H1 (cell line): ENCODE data around the gene BPHL. TPM values are rescaled to one million over a fixed set of nuclear protein-coding genes. Genes with fewer than 3 reads are reported as not detected.
"Not testable (repeated sequence)": the region's sequence is repeated elsewhere in the genome, so short reads cannot be mapped to it uniquely, and the experiment has no call there.

Source experiments
- CTCF ChIA-PET: fragments of 300-600 bp; sonication (Branson Sonifier 250); formaldehyde crosslinking; loops from one replicate; lab custom pipeline; 2021; ENCODE audit not compliant: partially characterized antibody; lab: Charles Lee
- POLR2A ChIA-PET: fragments of 300-600 bp; sonication (Branson Sonifier 250); formaldehyde crosslinking; loops from one replicate; lab custom pipeline; 2021; ENCODE audit warnings: inconsistent platforms; ENCODE audit not compliant: partially characterized antibody; lab: Charles Lee
- DNase-seq, 2 experiments: peaks; one replicate each; pipeline versions ENCODE4 v3.0.0 to v3.0.0-alpha.2; 2010 to 2022; ENCODE audit warnings: low spot score in 2 of 2, low read depth in 1 of 2, mixed read lengths in 1 of 2
- FAIRE-seq: peaks from 2 replicates; lab custom pipeline; 2011; peaks lifted over from hg19 to GRCh38; lab: Jason Lieb, UNC
- H2AFZ ChIP-seq: 2 replicates; pipeline ENCODE4 v1.8.1; 2012; ENCODE audit warnings: low read length, inconsistent platforms
- H2AK5ac ChIP-seq: 2 replicates; pipeline ENCODE4 v1.6.1; 2013; ENCODE audit warnings: low read depth, low read length
- H2BK120ac ChIP-seq: replicated peaks from 2 replicates; pipeline ENCODE3; 2013; ENCODE audit warnings: low read depth, low read length, inconsistent platforms
- H2BK12ac ChIP-seq: 2 replicates; pipeline ENCODE4 v1.6.1; 2013; ENCODE audit warnings: low read depth, low read length
- H2BK15ac ChIP-seq: 2 replicates; pipeline ENCODE4 v1.6.1; 2013; ENCODE audit warnings: low read length
- H2BK20ac ChIP-seq: 2 replicates; pipeline ENCODE4 v1.6.1; 2013; ENCODE audit warnings: low read length
- H2BK5ac ChIP-seq: 2 replicates; pipeline ENCODE4 v1.6.1; 2013; ENCODE audit warnings: low read depth, low read length
- H3K14ac ChIP-seq: 2 replicates; pipeline ENCODE4 v1.6.1; 2013; ENCODE audit warnings: inconsistent platforms; ENCODE audit not compliant: insufficient read length
- H3K18ac ChIP-seq: 2 replicates; pipeline ENCODE4 v1.6.1; 2013; ENCODE audit warnings: low read length; ENCODE audit errors: extremely low read depth
- H3K23ac ChIP-seq: 2 replicates; pipeline ENCODE4 v1.6.1; 2013; ENCODE audit warnings: inconsistent platforms; ENCODE audit not compliant: insufficient read length
- H3K23me2 ChIP-seq: 2 replicates; pipeline ENCODE4 v1.6.1; 2013; ENCODE audit warnings: low read depth, low read length
- H3K27ac ChIP-seq: 2 replicates; pipeline ENCODE4 v1.6.1; 2011; ENCODE audit warnings: low read depth, low read length, inconsistent platforms
- H3K27me3 ChIP-seq, 4 experiments: replicated peaks in 1 of 4; 1 replicate in 1 of 4; 2 replicates in 3 of 4; pipeline versions ENCODE4 v1.6.1 to v1.8.1; 2011 to 2013; ENCODE audit warnings: low read length in 3 of 4, mild to moderate bottlenecking in 3 of 4, inconsistent platforms in 2 of 4, mixed read lengths in 2 of 4, moderate library complexity in 1 of 4; ENCODE audit not compliant: control insufficient read depth in 3 of 4, insufficient read depth in 3 of 4; ENCODE audit errors: extremely low read depth in 1 of 4
- H3K36me3 ChIP-seq, 4 experiments: 2 replicates each; pipeline versions ENCODE4 v1.6.1 to v1.8.1; 2011 to 2013; ENCODE audit warnings: mild to moderate bottlenecking in 4 of 4, low read length in 3 of 4, moderate library complexity in 2 of 4, control low read depth in 1 of 4, inconsistent platforms in 1 of 4; ENCODE audit not compliant: insufficient read depth in 4 of 4, control insufficient read depth in 2 of 4
- H3K4ac ChIP-seq: replicated peaks from 2 replicates; pipeline ENCODE3; 2013; ENCODE audit warnings: low read length, low read depth, mixed read lengths, inconsistent platforms; ENCODE audit not compliant: insufficient read length
- H3K4me1 ChIP-seq, 4 experiments: replicated peaks in 1 of 4; 1 replicate in 1 of 4; 2 replicates in 3 of 4; pipeline versions ENCODE4 v1.6.1 to v1.8.1; 2011 to 2013; ENCODE audit warnings: low read length in 3 of 4, inconsistent platforms in 2 of 4, mixed read lengths in 1 of 4; ENCODE audit not compliant: insufficient read depth in 4 of 4, control insufficient read depth in 3 of 4
- H3K4me2 ChIP-seq, 2 experiments: 2 replicates each; pipeline versions ENCODE4 v1.6.1 to v1.8.1; 2011 to 2013; ENCODE audit warnings: low read depth in 2 of 2, low read length in 2 of 2, control low read depth in 1 of 2, inconsistent platforms in 1 of 2, mild to moderate bottlenecking in 1 of 2; ENCODE audit not compliant: insufficient read depth in 1 of 2
- H3K4me3 ChIP-seq, 4 experiments: fragments of 200-600, 300-600 bp in 1 of 4; sonication (generic), shearing (Covaris generic), sonication (Bioruptor Twin) in 1 of 4; 2 replicates each; pipeline versions ENCODE4 v1.5.1 to v1.8.1; 2011 to 2016; ENCODE audit warnings: low read length in 4 of 4, low read depth in 3 of 4, control low read depth in 2 of 4, inconsistent platforms in 2 of 4, mild to moderate bottlenecking in 2 of 4, mixed read lengths in 1 of 4, moderate library complexity in 1 of 4; ENCODE audit not compliant: insufficient read depth in 2 of 4; ENCODE audit errors: extremely low read depth in 1 of 4
- H3K56ac ChIP-seq: replicated peaks from 2 replicates; pipeline ENCODE3; 2013; ENCODE audit warnings: low read depth, mild to moderate bottlenecking, mixed read lengths, low read length, inconsistent platforms; ENCODE audit not compliant: insufficient read length
- H3K79me1 ChIP-seq: 2 replicates; pipeline ENCODE4 v1.6.1; 2013; ENCODE audit warnings: low read depth, low read length, control low read depth
- H3K79me2 ChIP-seq, 2 experiments: 2 replicates each; pipeline versions ENCODE4 v1.6.1 to v1.8.1; 2012 to 2013; ENCODE audit warnings: low read length in 2 of 2, mild to moderate bottlenecking in 2 of 2, inconsistent platforms in 1 of 2; ENCODE audit not compliant: insufficient read depth in 2 of 2, control insufficient read depth in 1 of 2
- H3K9ac ChIP-seq, 4 experiments: replicated peaks in 1 of 4; 1 replicate in 1 of 4; 2 replicates in 3 of 4; pipeline versions ENCODE4 v1.6.1 to v1.8.1; 2011 to 2013; ENCODE audit warnings: low read depth in 3 of 4, low read length in 3 of 4, control low read depth in 2 of 4, mild to moderate bottlenecking in 2 of 4, moderate library complexity in 2 of 4, inconsistent platforms in 1 of 4; ENCODE audit errors: extremely low read depth in 1 of 4
- H3K9me3 ChIP-seq, 2 experiments: 2 replicates each; pipeline versions ENCODE4 v1.6.1 to v1.8.1; 2012 to 2013; ENCODE audit warnings: mild to moderate bottlenecking in 2 of 2, moderate library complexity in 2 of 2, control low read depth in 1 of 2, inconsistent platforms in 1 of 2, low read depth in 1 of 2, low read length in 1 of 2, mixed read lengths in 1 of 2; ENCODE audit not compliant: insufficient read depth in 2 of 2
- H4K20me1 ChIP-seq, 2 experiments: replicated peaks in 1 of 2; 2 replicates each; pipeline versions ENCODE3 to v1.8.1; 2011 to 2013; ENCODE audit warnings: inconsistent platforms in 2 of 2, low read length in 2 of 2, mild to moderate bottlenecking in 1 of 2; ENCODE audit not compliant: insufficient read depth in 2 of 2, control insufficient read depth in 1 of 2
- H4K5ac ChIP-seq: 2 replicates; pipeline ENCODE4 v1.6.1; 2013; ENCODE audit warnings: low read length, low read depth, mixed read lengths, inconsistent platforms; ENCODE audit not compliant: insufficient read length
- H4K8ac ChIP-seq: 2 replicates; pipeline ENCODE4 v1.8.0; 2013; ENCODE audit warnings: mild to moderate bottlenecking, moderate library complexity, low read length, inconsistent platforms; ENCODE audit not compliant: insufficient read depth; ENCODE audit errors: extremely low read depth
- H4K91ac ChIP-seq: replicated peaks from 2 replicates; pipeline ENCODE3; 2013; ENCODE audit warnings: low read length, mixed read lengths, inconsistent platforms; ENCODE audit not compliant: insufficient read length
- WGBS, 2 experiments: shearing (Covaris generic) in 1 of 2; methylation state at CpG; one replicate each; pipeline versions ENCODE4 v1.1.6 to v1.1.7; 2013 to 2015; ENCODE audit warnings: low lambda C conversion rate in 2 of 2, mixed read lengths in 2 of 2, inconsistent platforms in 1 of 2, low coverage in 1 of 2, missing lambda C conversion rate in 1 of 2; ENCODE audit not compliant: insufficient replicate concordance in 2 of 2, insufficient coverage in 1 of 2, insufficient read length in 1 of 2; ENCODE audit errors: extremely low coverage in 1 of 2, missing lambda C conversion rate in 1 of 2; 5-methylcytosine and 5-hydroxymethylcytosine counted together
- polyA plus RNA-seq, 7 experiments: library from polyadenylated mRNA; depleted of rRNA in 3 of 7; stranded (reverse) in 5 of 7; unstranded in 2 of 7; fragments of >200 nt in 5 of 7; fragments of 200-250 nt in 2 of 7; gene quantifications; 1 replicate in 5 of 7; 2 replicates in 1 of 7; 4 replicates in 1 of 7; pipeline versions ENCODE4 v1.2.1 to v1.2.3, GENCODE V29; 2011 to 2013; ENCODE audit warnings: missing spikeins in 2 of 7, mixed read lengths in 2 of 7
- total RNA-seq: library from RNA; stranded (reverse); fragmentation: NEBNext Ultra II Directional; extraction: Animal tissue kit (Norgen Biotek cat#: 25700); gene quantifications from 2 replicates; pipeline ENCODE4 v1.2.1, GENCODE V29; 2021

Gene BPHL
- total and polyA plus RNA-seq, 2 of the 8 experiments (the other 6 are each of a cell fraction or from before 2014, with no cell fraction given): 24.4 to 36.4 TPM

DNA sequence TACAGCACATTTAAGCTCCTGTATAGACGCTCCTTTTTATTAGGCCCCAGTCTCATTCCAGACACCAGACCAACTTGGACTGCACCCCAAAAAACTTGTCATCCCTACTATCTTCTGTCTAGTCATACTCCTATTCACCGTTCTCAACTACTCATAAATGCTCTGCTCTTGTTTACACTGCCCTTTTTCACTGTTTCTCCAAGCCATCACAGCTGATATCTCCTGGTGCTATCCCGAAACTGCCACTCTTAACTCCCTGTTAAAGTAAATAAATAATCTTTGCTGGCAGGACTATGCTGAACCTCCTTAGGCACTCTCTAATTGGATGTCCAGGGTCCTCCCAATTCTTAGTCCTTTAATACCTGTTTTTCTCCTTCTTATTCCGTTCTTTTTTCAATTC lies 54.3 kb downstream of the BPHL start:
- not testable (repeated sequence) for H3K36me3 ChIP-seq, DNase-seq, H2AFZ ChIP-seq, H4K8ac ChIP-seq, H3K4me1 ChIP-seq, H3K27me3 ChIP-seq, FAIRE-seq, H4K91ac ChIP-seq, H3K4me2 ChIP-seq, H3K18ac ChIP-seq, H3K14ac ChIP-seq, H4K5ac ChIP-seq, H2BK15ac ChIP-seq, H3K9ac ChIP-seq, H3K4me3 ChIP-seq, H2AK5ac ChIP-seq, H2BK5ac ChIP-seq, H3K79me2 ChIP-seq, H3K56ac ChIP-seq, H3K23me2 ChIP-seq, H3K9me3 ChIP-seq, H2BK20ac ChIP-seq, H3K4ac ChIP-seq, H2BK12ac ChIP-seq, H3K79me1 ChIP-seq, H3K27ac ChIP-seq, H2BK120ac ChIP-seq, H4K20me1 ChIP-seq, H3K23ac ChIP-seq
- ChIA-PET CTCF (interaction anchor here (1.2 to 3.7 kb wide), 2 partner anchors 67 to 78 kb away, joined by 3 to 13 read pairs; no protein-coding TSS in a partner anchor), POLR2A (interaction anchor here (2.6 kb wide), 1 partner anchor 14 kb away, joined by 13 read pairs; no protein-coding TSS in a partner anchor)
- WGBS, 2 experiments: 88 to 100% methylated on average over 1 to 4 of the region's 4 CpGs

DNA sequence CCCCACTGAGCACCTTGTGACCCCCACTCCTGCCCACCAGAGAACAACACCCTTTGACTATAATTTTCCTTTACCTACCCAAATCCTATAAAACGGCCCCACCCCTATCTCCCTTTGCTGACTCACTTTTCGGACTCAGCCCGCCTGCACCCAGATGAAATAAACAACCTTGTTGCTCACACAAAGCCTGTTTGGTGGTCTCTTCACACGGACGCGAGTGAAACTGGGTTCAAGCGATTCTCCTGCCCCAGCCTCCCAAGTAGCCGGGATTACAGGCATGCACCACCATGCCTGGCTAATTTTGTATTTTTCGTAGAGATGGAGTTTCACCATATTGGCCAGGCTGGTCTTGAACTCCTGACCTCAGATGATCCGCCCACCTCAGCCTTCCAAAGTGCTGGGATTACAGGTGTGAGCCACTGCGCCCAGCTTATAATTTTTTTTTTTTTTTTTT lies 55.2 kb downstream of the BPHL start:
- DNase-seq, H3K36me3 ChIP-seq, H2BK15ac ChIP-seq, H2AFZ ChIP-seq, H2BK120ac ChIP-seq, H4K5ac ChIP-seq, H3K79me1 ChIP-seq, H2BK5ac ChIP-seq, H3K23me2 ChIP-seq, H3K23ac ChIP-seq, H3K14ac ChIP-seq, H3K9me3 ChIP-seq, H3K56ac ChIP-seq, H2AK5ac ChIP-seq, H4K20me1 ChIP-seq, H3K4ac ChIP-seq, H3K4me3 ChIP-seq, H3K4me2 ChIP-seq, H4K8ac ChIP-seq, FAIRE-seq, H2BK12ac ChIP-seq, H3K18ac ChIP-seq, H2BK20ac ChIP-seq, H3K9ac ChIP-seq, H3K79me2 ChIP-seq, H3K27me3 ChIP-seq, H3K4me1 ChIP-seq, H3K27ac ChIP-seq, H4K91ac ChIP-seq: not testable (repeated sequence)
- WGBS, 2 experiments: 86% methylated on average over 11 of the region's 11 CpGs; no CpG with 5 or more reads in 1 of the 2 experiments
- ChIA-PET CTCF (interaction anchor here (0.7 to 1.2 kb wide), 3 partner anchors 9 to 66 kb away, joined by 3 to 5 read pairs (median 3); no protein-coding TSS in a partner anchor), POLR2A (interaction anchor here (0.8 to 2.6 kb wide), 4 partner anchors 8 to 14 kb away, joined by 3 to 13 read pairs (median 4); no protein-coding TSS in a partner anchor)
